SU-DHL-6 (cell line): ENCODE measurements around the gene ZCCHC7.

Source experiments
- CTCF ChIP-seq: fragments of 200-600 bp; sonication (generic); IDR thresholded peaks from one replicate; pipeline ENCODE4 v1.5.1; 2017; ENCODE audit warnings: antibody characterized with exemption, mild to moderate bottlenecking, low read length, moderate library complexity; ENCODE audit not compliant: insufficient read depth, poor library complexity, severe bottlenecking
- EZH2phosphoT487 ChIP-seq: fragments of 200-600 bp; sonication (generic), shearing (Covaris generic); conservative IDR thresholded peaks from 2 replicates; pipeline ENCODE4 v1.6.1; 2018; ENCODE audit warnings: mild to moderate bottlenecking, antibody characterized with exemption, low read length, moderate library complexity, mixed read lengths

- TF ChIP-seq CTCF = no peak
- no peak for TF ChIP-seq EZH2phosphoT487
These were observed 166.9 kb downstream of the ZCCHC7 start for GRCh38 chr9:37287317-37287716.
